Common myeloid progenitor, CD34-positive (primary cell): ENCODE measurements around the gene SLC22A8.
"Not testable (repeated sequence)": the region's sequence is repeated elsewhere in the genome, so short reads cannot be mapped to it uniquely, and the experiment has no call there.

Experiments used
- CTCF ChIA-PET: fragments of 350-600 bp; sonication (Branson Sonifier 250); formaldehyde crosslinking; loops from one replicate; lab custom pipeline; 2021; ENCODE audit warnings: antibody characterized with exemption; lab: Charles Lee
- POLR2A ChIA-PET: fragments of 350-600 bp; sonication (Branson Sonifier 250); formaldehyde crosslinking; loops from one replicate; lab custom pipeline; 2021; ENCODE audit warnings: antibody characterized with exemption; lab: Charles Lee
- DNase-seq, 3 donors: peaks; one replicate each; pipeline versions ENCODE4 v3.0.0 to v3.0.0-alpha.2; 2013
- H3K27ac ChIP-seq, 2 experiments: 1 replicate in 1 of 2; 2 replicates in 1 of 2; pipeline ENCODE4 v1.7.0; 2013; ENCODE audit warnings: inconsistent platforms in 2 of 2, low read length in 2 of 2, mild to moderate bottlenecking in 2 of 2, low read depth in 1 of 2, moderate library complexity in 1 of 2; ENCODE audit not compliant: severe bottlenecking in 2 of 2, insufficient read depth in 1 of 2, poor library complexity in 1 of 2
- H3K27me3 ChIP-seq, 5 experiments: replicated peaks in 2 of 5; 1 replicate in 3 of 5; 2 replicates in 2 of 5; pipeline versions ENCODE4 v1.6.1 to v1.7.0; 2013; ENCODE audit warnings: low read length in 4 of 5, mild to moderate bottlenecking in 2 of 5, moderate library complexity in 2 of 5, inconsistent platforms in 1 of 5; ENCODE audit not compliant: insufficient read depth in 5 of 5, control insufficient read depth in 4 of 5
- H3K36me3 ChIP-seq, 4 experiments: 1 replicate in 2 of 4; 2 replicates in 2 of 4; pipeline versions ENCODE4 v1.6.1 to v1.7.0; 2013; ENCODE audit warnings: low read length in 3 of 4, control low read depth in 1 of 4, mild to moderate bottlenecking in 1 of 4; ENCODE audit not compliant: control insufficient read depth in 4 of 4, insufficient read depth in 4 of 4
- H3K4me1 ChIP-seq, 4 experiments: 1 replicate in 3 of 4; 2 replicates in 1 of 4; pipeline versions ENCODE4 v1.6.1 to v1.7.1; 2013; ENCODE audit warnings: low read length in 3 of 4, mild to moderate bottlenecking in 3 of 4, control low read depth in 1 of 4, inconsistent platforms in 1 of 4, moderate library complexity in 1 of 4; ENCODE audit not compliant: control insufficient read depth in 4 of 4, insufficient read depth in 4 of 4; ENCODE audit errors: control extremely low read depth in 1 of 4
- H3K4me3 ChIP-seq, 7 experiments: 1 replicate in 4 of 7; 2 replicates in 3 of 7; pipeline versions ENCODE4 v1.5.1 to v1.7.0; 2013; ENCODE audit warnings: mild to moderate bottlenecking in 7 of 7, low read length in 6 of 7, moderate library complexity in 6 of 7, inconsistent platforms in 2 of 7, low read depth in 2 of 7, control low read depth in 1 of 7; ENCODE audit not compliant: insufficient read depth in 4 of 7, control insufficient read depth in 1 of 7; ENCODE audit errors: extremely low read depth in 1 of 7
- H3K9me3 ChIP-seq, 5 experiments: 1 replicate in 4 of 5; 2 replicates in 1 of 5; pipeline versions ENCODE4 v1.6.1 to v1.7.1; 2013; ENCODE audit warnings: low read length in 4 of 5, mild to moderate bottlenecking in 2 of 5, inconsistent platforms in 1 of 5, low read depth in 1 of 5, moderate library complexity in 1 of 5; ENCODE audit not compliant: control insufficient read depth in 4 of 5, insufficient read depth in 2 of 5; ENCODE audit errors: control extremely low read depth in 1 of 5
- WGBS: methylation state at CpG from one replicate; pipeline ENCODE4 v1.1.5; 2013; ENCODE audit not compliant: insufficient coverage; 5-methylcytosine and 5-hydroxymethylcytosine counted together

Gene SLC22A8

DNA sequence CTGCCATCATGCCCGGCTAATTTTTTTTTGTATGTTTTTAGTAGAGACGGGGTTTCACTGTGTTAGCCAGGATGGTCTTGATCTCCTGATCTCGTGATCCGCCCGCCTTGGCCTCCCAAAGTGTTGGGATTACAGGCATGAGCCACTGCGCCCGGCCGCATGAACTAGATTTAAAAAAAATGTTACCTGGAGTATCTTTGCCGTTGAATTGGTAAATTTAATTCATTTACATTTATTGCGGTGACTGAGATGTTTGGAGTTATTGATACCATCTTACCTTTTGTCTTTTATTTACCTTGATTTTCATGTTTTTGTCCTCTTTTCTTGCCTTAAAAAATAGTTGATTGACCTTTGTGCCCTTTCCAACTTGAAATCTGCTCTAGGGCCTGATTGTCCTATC, 70.1 kb downstream of the SLC22A8 start:
- POLR2A ChIA-PET, H3K4me1 ChIP-seq, H3K36me3 ChIP-seq, DNase-seq, H3K4me3 ChIP-seq, H3K9me3 ChIP-seq, H3K27ac ChIP-seq, CTCF ChIA-PET, H3K27me3 ChIP-seq: not testable (repeated sequence)
- WGBS, result no CpG with 5 or more reads among the region's 10 CpGs
